K562 treated with DMSO at 1 percent for 24 hours (cell line): ENCODE measurements around the gene TSC22D2. TPM values are rescaled to one million over a fixed set of nuclear protein-coding genes. Genes with fewer than 3 reads are reported as not detected.

Experiments used
- total RNA-seq: library from RNA; unstranded; fragments of 300-600 nt; gene quantifications from 2 replicates; pipeline ENCODE4 v1.2.3, GENCODE V29; 2022; ENCODE audit warnings: low read depth; ENCODE audit not compliant: insufficient read depth

TSC22D2 gene
- total RNA-seq: 15.3 and 16.1 TPM in 2 replicates

GRCh38 chr3:150408221-150409124 lies at the start of gene TSC22D2:
Gene TSC22D2 (plus strand): TSS chr3:150408298. CDS start chr3:150409351, 1,053 bp downstream.

Other genes starting within 250 kb of the TSC22D2 start
- gene SERP1, start 138.2 kb downstream of the TSC22D2 start, total RNA-seq: 312 and 341 TPM in 2 replicates
- gene EIF2A, start 138.5 kb downstream of the TSC22D2 start, total RNA-seq: 52.1 and 59.5 TPM in 2 replicates
- gene SELENOT, start 195.0 kb downstream of the TSC22D2 start, total RNA-seq: 31.0 and 33.7 TPM in 2 replicates